Esophagus squamous epithelium (tissue), 4 donors: ENCODE results near the gene NID2.

Source experiments
- POLR2A ChIP-seq, 4 donors: fragments of 450-650 bp; IDR thresholded peaks; one replicate each; pipeline ENCODE4 v1.6.1; 2017; ENCODE audit warnings: antibody characterized with exemption in 4 of 4, mild to moderate bottlenecking in 4 of 4, moderate library complexity in 3 of 4
- TF ChIP-seq, protein P1 (sequence below), 6 experiments: fragments of 450-650 bp in 4 of 6; fragments of 200-600 bp in 2 of 6; sonication (generic) in 2 of 6; IDR thresholded peaks; one replicate each; pipeline ENCODE4 v1.5.1; 2016 to 2019; ENCODE audit warnings: antibody characterized with exemption in 6 of 6, mild to moderate bottlenecking in 4 of 6, moderate library complexity in 4 of 6

DNA sequence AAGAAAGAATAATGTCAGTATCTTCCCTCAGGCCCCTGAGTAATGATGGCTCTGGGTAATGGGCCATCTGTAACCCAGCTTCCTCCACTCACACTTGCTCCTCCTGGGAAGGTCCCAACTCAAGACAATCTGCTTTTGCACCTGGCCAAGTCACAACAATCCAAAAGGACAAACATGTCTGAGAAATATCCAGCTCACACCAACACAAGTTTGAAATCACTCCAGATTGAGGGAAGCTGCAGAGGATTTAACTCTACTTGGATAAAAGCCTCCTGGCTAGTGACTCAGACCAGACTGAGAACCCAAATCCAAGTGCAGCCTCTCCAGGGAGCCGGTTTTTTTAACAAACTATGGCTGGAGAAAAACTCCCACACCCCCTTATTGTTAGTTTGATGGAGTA, 45.3 kb downstream of the NID2 start:
- TF ChIP-seq, protein P1, sequence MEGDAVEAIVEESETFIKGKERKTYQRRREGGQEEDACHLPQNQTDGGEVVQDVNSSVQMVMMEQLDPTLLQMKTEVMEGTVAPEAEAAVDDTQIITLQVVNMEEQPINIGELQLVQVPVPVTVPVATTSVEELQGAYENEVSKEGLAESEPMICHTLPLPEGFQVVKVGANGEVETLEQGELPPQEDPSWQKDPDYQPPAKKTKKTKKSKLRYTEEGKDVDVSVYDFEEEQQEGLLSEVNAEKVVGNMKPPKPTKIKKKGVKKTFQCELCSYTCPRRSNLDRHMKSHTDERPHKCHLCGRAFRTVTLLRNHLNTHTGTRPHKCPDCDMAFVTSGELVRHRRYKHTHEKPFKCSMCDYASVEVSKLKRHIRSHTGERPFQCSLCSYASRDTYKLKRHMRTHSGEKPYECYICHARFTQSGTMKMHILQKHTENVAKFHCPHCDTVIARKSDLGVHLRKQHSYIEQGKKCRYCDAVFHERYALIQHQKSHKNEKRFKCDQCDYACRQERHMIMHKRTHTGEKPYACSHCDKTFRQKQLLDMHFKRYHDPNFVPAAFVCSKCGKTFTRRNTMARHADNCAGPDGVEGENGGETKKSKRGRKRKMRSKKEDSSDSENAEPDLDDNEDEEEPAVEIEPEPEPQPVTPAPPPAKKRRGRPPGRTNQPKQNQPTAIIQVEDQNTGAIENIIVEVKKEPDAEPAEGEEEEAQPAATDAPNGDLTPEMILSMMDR (IDR thresholded peaks at IDR 0.05): no peak
- no peak for TF ChIP-seq POLR2A (IDR thresholded peaks at IDR 0.05)
